Fibroblast of lung (primary cell): ENCODE measurements around the gene DLK1.

Source experiments
- EZH2 ChIP-seq: IDR thresholded peaks from 2 replicates; pipeline ENCODE4 v1.5.1; 2012; ENCODE audit warnings: low read length, control low read depth, mild to moderate bottlenecking; ENCODE audit errors: missing control alignments
- TF ChIP-seq, protein P1 (sequence below), 2 donors: IDR thresholded peaks in 1 of 2; conservative IDR thresholded peaks in 1 of 2; 1 replicate in 1 of 2; 2 replicates in 1 of 2; pipeline ENCODE4 v1.5.1; 2011 to 2012; ENCODE audit warnings: low read length in 2 of 2, control low read depth in 1 of 2, inconsistent platforms in 1 of 2, low read depth in 1 of 2, mild to moderate bottlenecking in 1 of 2

DNA sequence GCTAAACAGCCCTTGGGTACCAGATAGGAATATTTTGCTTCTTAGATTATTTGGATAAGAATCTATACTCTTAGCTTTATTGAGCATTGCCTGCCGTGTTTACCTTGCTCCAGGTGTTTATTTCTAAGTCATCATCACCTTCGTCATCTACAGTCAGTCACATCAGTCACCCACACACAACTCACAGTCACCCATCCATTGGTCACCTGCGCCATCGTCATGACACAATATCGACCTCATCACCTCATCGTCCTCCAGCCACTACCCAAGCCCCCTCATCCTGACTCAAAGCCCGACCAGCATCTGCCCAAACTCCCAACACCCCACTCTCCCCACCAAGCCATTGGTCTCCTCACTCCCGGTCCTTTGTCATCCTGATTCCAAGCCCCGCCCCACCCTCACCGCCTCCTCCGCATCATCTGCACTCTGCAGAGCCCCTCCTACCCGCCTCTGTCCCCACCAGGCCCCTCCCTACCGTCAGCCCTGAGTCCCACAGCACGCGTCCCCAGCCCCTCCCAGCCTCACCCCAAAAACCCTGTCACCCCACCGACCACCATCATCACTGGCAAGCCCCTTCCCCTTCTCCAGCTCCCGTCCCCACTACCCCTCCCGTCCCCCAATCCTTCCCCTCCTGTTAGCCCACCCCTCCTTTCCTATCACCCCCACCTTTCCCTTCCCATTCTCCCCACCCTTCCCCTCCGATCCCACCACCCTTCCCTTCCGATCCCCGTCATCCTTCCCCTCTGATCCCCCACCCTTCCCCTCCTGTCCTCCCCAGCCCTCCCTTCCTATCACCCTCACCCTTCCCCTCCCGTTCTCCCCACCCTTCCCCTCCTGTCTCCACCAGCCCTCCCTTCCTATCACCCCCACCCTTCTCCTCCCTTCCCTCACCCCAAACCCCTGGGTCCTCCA is 9.8 kb downstream of the DLK1 start:
- TF ChIP-seq, protein P1, sequence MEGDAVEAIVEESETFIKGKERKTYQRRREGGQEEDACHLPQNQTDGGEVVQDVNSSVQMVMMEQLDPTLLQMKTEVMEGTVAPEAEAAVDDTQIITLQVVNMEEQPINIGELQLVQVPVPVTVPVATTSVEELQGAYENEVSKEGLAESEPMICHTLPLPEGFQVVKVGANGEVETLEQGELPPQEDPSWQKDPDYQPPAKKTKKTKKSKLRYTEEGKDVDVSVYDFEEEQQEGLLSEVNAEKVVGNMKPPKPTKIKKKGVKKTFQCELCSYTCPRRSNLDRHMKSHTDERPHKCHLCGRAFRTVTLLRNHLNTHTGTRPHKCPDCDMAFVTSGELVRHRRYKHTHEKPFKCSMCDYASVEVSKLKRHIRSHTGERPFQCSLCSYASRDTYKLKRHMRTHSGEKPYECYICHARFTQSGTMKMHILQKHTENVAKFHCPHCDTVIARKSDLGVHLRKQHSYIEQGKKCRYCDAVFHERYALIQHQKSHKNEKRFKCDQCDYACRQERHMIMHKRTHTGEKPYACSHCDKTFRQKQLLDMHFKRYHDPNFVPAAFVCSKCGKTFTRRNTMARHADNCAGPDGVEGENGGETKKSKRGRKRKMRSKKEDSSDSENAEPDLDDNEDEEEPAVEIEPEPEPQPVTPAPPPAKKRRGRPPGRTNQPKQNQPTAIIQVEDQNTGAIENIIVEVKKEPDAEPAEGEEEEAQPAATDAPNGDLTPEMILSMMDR (conservative IDR thresholded peaks at IDR 0.05 in 1 of 2, IDR thresholded peaks at IDR 0.05 in 1 of 2; ENCODE audit: low read depth in 1 of 2, low read length in 2 of 2), result no peak
- no peak for TF ChIP-seq EZH2
